ENCODE data around the gene FEM1B. TPM values are rescaled to one million over a fixed set of nuclear protein-coding genes. Genes with fewer than 3 reads are reported as not detected.
A peak's percentile ranks its signal among the peaks of the same experiment; 100 is the strongest.

The FEM1B gene
- total RNA-seq, 1 donor from 2014 or later, result 71.1 TPM

DNA sequence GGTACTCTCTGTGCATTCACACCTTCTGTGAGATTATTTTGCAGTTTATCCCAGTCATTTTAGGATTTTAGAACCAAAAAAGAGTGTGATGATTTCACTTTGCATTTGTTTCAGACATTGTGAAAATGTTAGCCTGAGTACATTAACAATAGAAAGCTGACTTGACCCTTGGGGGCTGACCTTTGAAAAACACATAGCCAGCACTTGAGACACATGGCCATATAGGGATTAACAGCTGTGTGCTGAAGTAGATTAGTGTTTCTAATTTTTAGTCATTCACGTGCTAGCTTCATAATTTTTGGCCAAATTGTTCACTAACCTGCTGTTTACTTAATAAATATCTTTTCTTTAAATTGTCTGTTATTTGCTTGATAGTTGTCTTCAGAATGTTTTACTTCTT lies 3.5 kb downstream of the FEM1B start:
- H3K4me1 Mint-ChIP-seq (ENCODE audit: unreplicated experiment), result peaks cover 69% of the 10 kb centered on the region
- peaks cover 5% of the 10 kb centered on the region for H3K9me3 Mint-ChIP-seq (ENCODE audit: unreplicated experiment)
- H3K4me3 Mint-ChIP-seq (ENCODE audit: unreplicated experiment), result peak overlapping the region; percentile 95
- DNase-seq (ENCODE audit: extremely low spot score, unreplicated experiment), result no peak
- TF ChIP-seq, protein P1, sequence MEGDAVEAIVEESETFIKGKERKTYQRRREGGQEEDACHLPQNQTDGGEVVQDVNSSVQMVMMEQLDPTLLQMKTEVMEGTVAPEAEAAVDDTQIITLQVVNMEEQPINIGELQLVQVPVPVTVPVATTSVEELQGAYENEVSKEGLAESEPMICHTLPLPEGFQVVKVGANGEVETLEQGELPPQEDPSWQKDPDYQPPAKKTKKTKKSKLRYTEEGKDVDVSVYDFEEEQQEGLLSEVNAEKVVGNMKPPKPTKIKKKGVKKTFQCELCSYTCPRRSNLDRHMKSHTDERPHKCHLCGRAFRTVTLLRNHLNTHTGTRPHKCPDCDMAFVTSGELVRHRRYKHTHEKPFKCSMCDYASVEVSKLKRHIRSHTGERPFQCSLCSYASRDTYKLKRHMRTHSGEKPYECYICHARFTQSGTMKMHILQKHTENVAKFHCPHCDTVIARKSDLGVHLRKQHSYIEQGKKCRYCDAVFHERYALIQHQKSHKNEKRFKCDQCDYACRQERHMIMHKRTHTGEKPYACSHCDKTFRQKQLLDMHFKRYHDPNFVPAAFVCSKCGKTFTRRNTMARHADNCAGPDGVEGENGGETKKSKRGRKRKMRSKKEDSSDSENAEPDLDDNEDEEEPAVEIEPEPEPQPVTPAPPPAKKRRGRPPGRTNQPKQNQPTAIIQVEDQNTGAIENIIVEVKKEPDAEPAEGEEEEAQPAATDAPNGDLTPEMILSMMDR (IDR thresholded peaks at IDR 0.05), result no peak
- peaks cover 27% of the 10 kb centered on the region for H3K36me3 Mint-ChIP-seq (ENCODE audit: unreplicated experiment)
- H3K27me3 Mint-ChIP-seq (ENCODE audit: unreplicated experiment), result no peaks in the 10 kb centered on the region
- H3K27ac Mint-ChIP-seq (ENCODE audit: unreplicated experiment), result peak overlapping the region; percentile 97

DNA sequence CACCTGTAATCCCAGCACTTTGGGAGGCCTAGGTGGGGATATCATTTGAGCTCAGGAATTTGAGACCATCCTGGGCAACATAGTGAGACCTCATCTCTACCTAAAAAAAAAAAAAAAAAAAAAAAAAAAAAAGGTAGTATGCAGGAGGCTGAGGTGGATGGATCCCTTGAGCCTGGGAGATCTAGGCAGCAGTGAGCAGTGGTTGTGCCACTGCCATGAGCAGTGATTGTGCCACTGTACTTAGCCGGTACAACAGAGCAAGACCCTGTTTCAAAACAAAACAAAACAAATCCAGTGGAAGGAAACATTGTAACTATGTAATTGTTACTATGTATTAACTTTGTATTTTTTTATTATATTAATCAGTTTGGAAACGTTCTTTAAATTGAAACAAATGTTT lies 5.9 kb downstream of the FEM1B start:
- Mint-ChIP-seq H3K9me3 (ENCODE audit: unreplicated experiment) (peaks cover 5% of the 10 kb centered on the region), H3K27ac (ENCODE audit: unreplicated experiment) (peak overlapping the region; percentile 84), H3K27me3 (ENCODE audit: unreplicated experiment) (no peaks in the 10 kb centered on the region), H3K4me3 (ENCODE audit: unreplicated experiment) (no peak overlapping the region), H3K36me3 (ENCODE audit: unreplicated experiment) (peaks cover 42% of the 10 kb centered on the region), H3K4me1 (ENCODE audit: unreplicated experiment) (peaks cover 71% of the 10 kb centered on the region)
- TF ChIP-seq, protein P1 (IDR thresholded peaks at IDR 0.05), result no peak
- DNase-seq (ENCODE audit: extremely low spot score, unreplicated experiment), result no peak

DNA sequence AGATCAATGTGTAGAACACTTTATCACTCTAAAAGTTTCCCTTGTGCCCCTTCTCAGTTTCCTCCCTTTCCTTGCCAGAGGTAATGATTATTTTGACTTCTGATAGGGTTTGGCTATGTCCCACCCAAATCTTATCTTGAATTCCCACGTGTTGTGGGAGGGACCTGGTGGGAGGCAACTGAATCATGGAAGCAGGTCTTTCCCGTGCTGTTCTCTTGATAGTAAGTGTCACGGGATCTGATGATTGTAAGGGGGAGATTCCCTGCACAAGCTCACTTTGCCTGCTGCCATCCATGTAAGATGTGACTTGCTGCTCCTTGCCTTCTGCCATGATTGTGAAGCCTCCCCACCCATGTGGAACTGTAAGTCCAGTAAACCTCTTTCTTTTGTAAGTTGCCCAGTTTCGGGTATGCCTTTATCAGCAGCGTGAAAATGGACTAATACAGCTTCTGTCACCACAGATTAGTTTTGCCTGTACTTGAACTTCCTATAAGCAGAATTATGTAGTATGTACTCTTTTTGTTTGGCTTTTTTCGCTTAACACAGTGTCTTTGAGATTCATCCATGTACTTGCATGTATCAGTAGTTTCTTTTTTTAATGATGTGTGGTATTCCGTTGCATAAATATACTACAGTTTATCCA lies 7.2 kb downstream of the FEM1B start:
- Mint-ChIP-seq H3K4me1 (ENCODE audit: unreplicated experiment) (peaks cover 81% of the 10 kb centered on the region), H3K36me3 (ENCODE audit: unreplicated experiment) (peaks cover 51% of the 10 kb centered on the region), H3K9me3 (ENCODE audit: unreplicated experiment) (peaks cover 5% of the 10 kb centered on the region), H3K27ac (ENCODE audit: unreplicated experiment) (peak overlapping the region; percentile 75), H3K4me3 (ENCODE audit: unreplicated experiment) (no peak overlapping the region), H3K27me3 (ENCODE audit: unreplicated experiment) (no peaks in the 10 kb centered on the region)
- no peak for DNase-seq (ENCODE audit: extremely low spot score, unreplicated experiment)
- TF ChIP-seq, protein P1 (IDR thresholded peaks at IDR 0.05), result no peak

DNA sequence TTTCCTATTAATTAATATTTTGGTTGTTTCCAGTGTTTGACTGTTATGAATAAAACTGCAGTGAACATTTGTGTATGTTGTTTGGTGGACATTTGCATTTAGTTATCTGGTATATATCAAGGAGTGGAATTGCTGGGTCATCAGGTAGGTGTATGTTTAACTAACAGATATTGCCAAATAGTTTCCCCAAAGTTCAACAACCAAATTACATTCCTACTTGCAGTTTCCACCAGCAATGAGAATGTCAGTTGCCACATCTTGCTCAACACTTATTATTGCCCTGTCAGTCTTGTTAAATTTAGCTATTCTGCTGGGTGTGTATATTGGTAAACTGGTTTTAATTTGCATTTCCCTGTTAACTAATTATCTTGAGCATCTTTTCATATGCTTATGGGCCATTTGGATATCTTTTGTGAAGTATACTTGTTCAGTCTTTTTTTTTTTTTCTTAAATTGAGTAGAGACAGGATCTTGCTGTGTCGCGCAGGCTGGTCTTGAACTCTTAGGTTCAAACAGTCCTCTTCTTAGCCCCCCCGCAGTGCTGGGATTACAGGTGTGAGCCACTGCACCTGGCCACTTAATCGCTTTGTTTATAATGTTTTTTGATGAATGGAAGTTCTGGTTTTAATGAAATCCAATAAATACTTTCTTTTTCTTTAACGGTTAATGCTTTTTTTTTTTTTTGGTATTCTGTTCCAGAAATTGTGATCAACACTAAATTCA lies 7.9 kb downstream of the FEM1B start:
- Mint-ChIP-seq H3K4me1 (ENCODE audit: unreplicated experiment) (peaks cover 81% of the 10 kb centered on the region), H3K27me3 (ENCODE audit: unreplicated experiment) (no peaks in the 10 kb centered on the region), H3K9me3 (ENCODE audit: unreplicated experiment) (peaks cover 5% of the 10 kb centered on the region), H3K27ac (ENCODE audit: unreplicated experiment) (peak overlapping the region; percentile 75), H3K4me3 (ENCODE audit: unreplicated experiment) (no peak overlapping the region), H3K36me3 (ENCODE audit: unreplicated experiment) (peaks cover 51% of the 10 kb centered on the region)
- TF ChIP-seq, protein P1 (IDR thresholded peaks at IDR 0.05), result no peak
- DNase-seq (ENCODE audit: extremely low spot score, unreplicated experiment), result no peak

DNA sequence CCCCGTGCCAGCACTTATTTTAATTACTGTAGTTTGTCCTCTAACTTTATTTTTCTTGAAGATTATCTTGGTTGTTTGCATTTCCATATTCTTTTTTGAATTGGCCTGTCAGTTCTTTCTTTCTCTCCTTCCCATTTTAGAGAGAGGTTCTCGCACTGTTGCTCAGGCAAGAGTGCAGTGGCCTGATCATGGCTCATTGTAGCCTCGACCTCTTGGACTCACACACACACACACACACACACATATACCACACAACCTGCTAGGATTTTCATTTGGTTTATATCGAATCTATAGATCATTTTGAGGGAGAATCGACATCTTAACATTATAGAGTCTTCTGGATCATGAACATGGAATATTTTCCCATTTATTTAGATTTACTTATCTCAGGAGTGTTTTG lies 8.7 kb downstream of the FEM1B start:
- no peaks in the 10 kb centered on the region for H3K27me3 Mint-ChIP-seq (ENCODE audit: unreplicated experiment)
- peak overlapping the region; percentile 2 for H3K4me3 Mint-ChIP-seq (ENCODE audit: unreplicated experiment)
- H3K36me3 Mint-ChIP-seq (ENCODE audit: unreplicated experiment), result peaks cover 55% of the 10 kb centered on the region
- TF ChIP-seq, protein P1 (IDR thresholded peaks at IDR 0.05), result no peak
- H3K27ac Mint-ChIP-seq (ENCODE audit: unreplicated experiment), result peak overlapping the region; percentile 75
- peaks cover 5% of the 10 kb centered on the region for H3K9me3 Mint-ChIP-seq (ENCODE audit: unreplicated experiment)
- peaks cover 77% of the 10 kb centered on the region for H3K4me1 Mint-ChIP-seq (ENCODE audit: unreplicated experiment)
- DNase-seq (ENCODE audit: extremely low spot score, unreplicated experiment), result no peak

Measured in osteocyte (in vitro differentiated cells).